AG04449 (cell line): ENCODE results near the gene MTHFD1L.

Experiments used
- CTCF ChIA-PET: fragments of 350-600 bp; formaldehyde crosslinking; extraction: SDS; loops from one replicate; lab custom pipeline; 2021; ENCODE audit warnings: antibody characterized with exemption; lab: Yijun Ruan, JAX
- POLR2A ChIA-PET: fragments of 400-600, 350-600 bp; formaldehyde crosslinking; extraction: SDS; loops from one replicate; lab custom pipeline; 2020; ENCODE audit warnings: antibody characterized with exemption, inconsistent platforms; lab: Yijun Ruan, JAX
- DNase-seq: peaks from one replicate; pipeline ENCODE4 v3.0.0-alpha.2; 2010; ENCODE audit warnings: low read depth, low spot score
- H3K4me3 ChIP-seq: 2 replicates; pipeline ENCODE4 v1.5.1; 2011; ENCODE audit warnings: low read depth, mild to moderate bottlenecking, control low read depth, low read length
- TF ChIP-seq, protein P1 (sequence below): IDR thresholded peaks from one replicate; pipeline ENCODE4 v1.5.1; 2011; ENCODE audit warnings: mild to moderate bottlenecking, moderate library complexity, low read length, control low read depth, inconsistent platforms; ENCODE audit not compliant: insufficient read depth; ENCODE audit errors: missing control alignments

Gene MTHFD1L

GRCh38 chr6:150906641-150907326 lies 41.3 kb downstream of the MTHFD1L start:
- ChIA-PET CTCF (interaction anchor here (1.0 to 1.5 kb wide), 4 partner anchors 15 to 427 kb away, joined by 3 to 10 read pairs (median 4); no protein-coding TSS in a partner anchor), POLR2A (no interaction called here)
- H3K4me3 ChIP-seq = no peak overlapping the region
- TF ChIP-seq, protein P1, sequence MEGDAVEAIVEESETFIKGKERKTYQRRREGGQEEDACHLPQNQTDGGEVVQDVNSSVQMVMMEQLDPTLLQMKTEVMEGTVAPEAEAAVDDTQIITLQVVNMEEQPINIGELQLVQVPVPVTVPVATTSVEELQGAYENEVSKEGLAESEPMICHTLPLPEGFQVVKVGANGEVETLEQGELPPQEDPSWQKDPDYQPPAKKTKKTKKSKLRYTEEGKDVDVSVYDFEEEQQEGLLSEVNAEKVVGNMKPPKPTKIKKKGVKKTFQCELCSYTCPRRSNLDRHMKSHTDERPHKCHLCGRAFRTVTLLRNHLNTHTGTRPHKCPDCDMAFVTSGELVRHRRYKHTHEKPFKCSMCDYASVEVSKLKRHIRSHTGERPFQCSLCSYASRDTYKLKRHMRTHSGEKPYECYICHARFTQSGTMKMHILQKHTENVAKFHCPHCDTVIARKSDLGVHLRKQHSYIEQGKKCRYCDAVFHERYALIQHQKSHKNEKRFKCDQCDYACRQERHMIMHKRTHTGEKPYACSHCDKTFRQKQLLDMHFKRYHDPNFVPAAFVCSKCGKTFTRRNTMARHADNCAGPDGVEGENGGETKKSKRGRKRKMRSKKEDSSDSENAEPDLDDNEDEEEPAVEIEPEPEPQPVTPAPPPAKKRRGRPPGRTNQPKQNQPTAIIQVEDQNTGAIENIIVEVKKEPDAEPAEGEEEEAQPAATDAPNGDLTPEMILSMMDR = no peak
- no peak for DNase-seq

DNA sequence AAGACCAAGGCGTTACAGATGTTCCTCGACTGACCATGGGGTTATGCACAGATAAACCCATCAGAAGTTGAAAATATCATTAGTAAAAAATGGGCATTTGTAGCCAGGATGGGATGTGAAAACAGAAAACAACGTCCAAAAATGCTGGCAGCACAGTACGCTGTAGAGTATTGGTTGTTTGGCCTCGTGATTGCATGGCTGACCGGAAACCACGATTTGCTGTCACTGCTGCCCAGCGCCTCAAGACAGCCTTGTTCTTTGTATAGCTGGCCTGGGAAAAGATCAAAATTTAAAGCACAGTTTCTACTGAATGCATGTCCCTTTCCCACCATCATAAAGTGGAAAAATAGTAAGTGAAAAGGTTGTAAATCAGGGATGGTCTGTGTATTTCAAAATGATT lies 41.9 kb downstream of the MTHFD1L start:
- DNase-seq = no peak
- ChIA-PET CTCF (interaction anchor here (1.1 to 1.5 kb wide), 3 partner anchors 15 to 426 kb away, joined by 3 to 10 read pairs (median 4); no protein-coding TSS in a partner anchor), POLR2A (no interaction called here)
- TF ChIP-seq, protein P1 = no peak
- H3K4me3 ChIP-seq = no peak overlapping the region

GRCh38 chr6:150908901-150909300 lies 43.4 kb downstream of the MTHFD1L start:
- ChIA-PET POLR2A (no interaction called here), CTCF (interaction anchor here (0.7 to 2.7 kb wide), 6 partner anchors 10 to 416 kb away, joined by 3 to 16 read pairs (median 4); no protein-coding TSS in a partner anchor)
- DNase-seq = no peak
- TF ChIP-seq, protein P1 = no peak
- H3K4me3 ChIP-seq = no peak overlapping the region

DNA sequence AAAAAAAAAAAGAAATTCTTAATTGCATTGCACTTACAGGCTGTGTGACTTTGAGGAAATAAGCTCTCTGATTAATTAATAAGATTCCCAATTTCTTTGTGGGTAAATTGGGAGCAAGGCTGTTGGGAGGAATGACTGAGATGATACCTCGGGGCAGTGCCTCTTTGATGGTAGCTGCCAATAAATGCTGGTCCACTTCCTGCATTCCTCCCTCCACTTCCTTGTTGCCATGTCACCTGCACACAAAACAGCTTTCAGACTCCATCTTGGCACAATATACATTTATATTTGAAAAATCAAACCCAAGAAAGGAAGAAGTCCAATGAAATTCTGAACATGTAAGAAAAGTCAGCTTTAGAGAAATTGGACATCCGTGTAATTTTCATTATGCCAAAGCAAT lies 45.1 kb downstream of the MTHFD1L start:
- DNase-seq = no peak
- ChIA-PET CTCF (interaction anchor here (2.6 to 2.7 kb wide), 2 partner anchors 18 to 104 kb away, joined by 9 to 16 read pairs; no protein-coding TSS in a partner anchor), POLR2A (interaction anchor here (0.7 kb wide), 1 partner anchor 419 kb away, joined by 5 read pairs; no protein-coding TSS in a partner anchor)
- TF ChIP-seq, protein P1 = no peak
- H3K4me3 ChIP-seq = no peak overlapping the region

- TF ChIP-seq, protein P1 = no peak
- DNase-seq = no peak
- ChIA-PET POLR2A (no interaction called here), CTCF (interaction anchor here (1.1 to 2.6 kb wide), 7 partner anchors 9 to 421 kb away, joined by 3 to 11 read pairs (median 5); no protein-coding TSS in a partner anchor)
- no peak overlapping the region for H3K4me3 ChIP-seq
These were observed 48.9 kb downstream of the MTHFD1L start for GRCh38 chr6:150914372-150914771.
